ENCODE data around the gene ALK.
"Not testable (repeated sequence)": the region's sequence is repeated elsewhere in the genome, so short reads cannot be mapped to it uniquely, and the experiment has no call there.

DNA sequence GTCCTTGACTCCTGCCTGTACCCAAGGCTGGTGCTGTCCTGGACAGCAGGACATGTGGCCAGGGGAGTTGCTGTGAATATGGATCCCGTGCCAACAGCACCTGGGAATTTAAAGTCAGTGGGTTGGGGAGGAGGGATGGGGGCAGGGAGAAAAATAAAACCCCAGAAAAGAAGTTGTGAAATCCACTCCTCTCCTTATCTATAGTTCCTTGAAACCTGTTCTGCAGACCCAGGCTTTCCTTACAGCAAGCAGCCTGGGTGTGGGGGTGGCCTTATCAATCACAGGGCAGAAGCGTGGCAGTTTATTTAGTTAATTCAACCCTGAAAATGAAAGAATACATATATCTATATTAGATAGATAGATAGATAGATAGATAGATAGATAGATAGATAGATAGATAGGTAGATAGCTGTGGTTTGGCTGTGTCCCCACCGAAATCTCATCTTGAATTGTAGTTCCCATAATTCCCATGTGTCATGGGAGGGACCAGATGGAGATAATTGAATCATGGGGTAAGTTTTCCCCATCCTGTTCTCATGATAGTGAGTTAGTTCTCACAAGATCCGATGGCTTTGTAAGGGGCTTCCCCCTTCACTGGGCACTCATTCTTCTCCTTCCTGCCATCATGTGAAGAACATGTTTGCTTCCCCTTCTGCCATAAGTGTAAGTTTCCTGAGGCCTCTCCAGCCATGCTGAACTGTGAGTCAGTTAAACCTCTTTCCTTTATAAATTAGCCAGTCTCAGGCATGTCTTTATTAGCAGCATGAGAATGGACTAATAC lies 667.7 kb downstream of the ALK start:
- TF ChIP-seq, protein P1, sequence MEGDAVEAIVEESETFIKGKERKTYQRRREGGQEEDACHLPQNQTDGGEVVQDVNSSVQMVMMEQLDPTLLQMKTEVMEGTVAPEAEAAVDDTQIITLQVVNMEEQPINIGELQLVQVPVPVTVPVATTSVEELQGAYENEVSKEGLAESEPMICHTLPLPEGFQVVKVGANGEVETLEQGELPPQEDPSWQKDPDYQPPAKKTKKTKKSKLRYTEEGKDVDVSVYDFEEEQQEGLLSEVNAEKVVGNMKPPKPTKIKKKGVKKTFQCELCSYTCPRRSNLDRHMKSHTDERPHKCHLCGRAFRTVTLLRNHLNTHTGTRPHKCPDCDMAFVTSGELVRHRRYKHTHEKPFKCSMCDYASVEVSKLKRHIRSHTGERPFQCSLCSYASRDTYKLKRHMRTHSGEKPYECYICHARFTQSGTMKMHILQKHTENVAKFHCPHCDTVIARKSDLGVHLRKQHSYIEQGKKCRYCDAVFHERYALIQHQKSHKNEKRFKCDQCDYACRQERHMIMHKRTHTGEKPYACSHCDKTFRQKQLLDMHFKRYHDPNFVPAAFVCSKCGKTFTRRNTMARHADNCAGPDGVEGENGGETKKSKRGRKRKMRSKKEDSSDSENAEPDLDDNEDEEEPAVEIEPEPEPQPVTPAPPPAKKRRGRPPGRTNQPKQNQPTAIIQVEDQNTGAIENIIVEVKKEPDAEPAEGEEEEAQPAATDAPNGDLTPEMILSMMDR (IDR thresholded peaks at IDR 0.05), result not testable (repeated sequence)
- TF ChIP-seq POLR2A (IDR thresholded peaks at IDR 0.05), result not testable (repeated sequence)

All from Peyer's patch (tissue), 4 donors.